Measurements from ENCODE around the gene CACNA1D. TPM values are rescaled to one million over a fixed set of nuclear protein-coding genes. Genes with fewer than 3 reads are reported as not detected.

The CACNA1D gene
- total and polyA plus RNA-seq, 9 of the 15 experiments (the other 6 are each of a cell fraction or from before 2014, with no cell fraction given), result 0.29 TPM; not detected in 8

- ATAC-seq, result no peak
- Histone ChIP-seq H4K20me1 (replicated peaks; ENCODE audit: control insufficient read depth, insufficient read depth, low read length) (no peaks in the 10 kb centered on the region), H3K4me2 (ENCODE audit: insufficient read depth, low read length) (no peak overlapping the region), H3K9me1 (ENCODE audit: control insufficient read depth, insufficient read depth, low read length) (no peaks in the 10 kb centered on the region), H2AFZ (ENCODE audit: low read depth, low read length) (no peak overlapping the region), H3K9me3 (replicated peaks; ENCODE audit: control insufficient read depth, insufficient read depth, low read depth, low read length) (no peaks in the 10 kb centered on the region), H3K27me3 (ENCODE audit: control insufficient read depth in 2 of 2, insufficient read depth in 2 of 2, low read length in 2 of 2) (peaks cover 2 to 14% of the 10 kb centered on the region in 2 experiments; a peak in 4 of 5 replicates), H3K4me3 (no peak overlapping the region), H3K79me2 (ENCODE audit: control insufficient read depth, insufficient read depth, low read length) (no peaks in the 10 kb centered on the region), H3K9ac (ENCODE audit: insufficient read depth in 1 of 2, low read depth in 2 of 2, low read length in 2 of 2) (no peak overlapping the region), H3K27ac (ENCODE audit: extremely low read depth, low read depth, low read length) (no peak overlapping the region), H3K4me1 (replicated peaks in 1 of 2; ENCODE audit: control insufficient read depth in 2 of 2, insufficient read depth in 2 of 2, low read length in 2 of 2) (peaks cover 0 to 15% of the 10 kb centered on the region in 2 experiments; a peak in 1 of 5 replicates), H3K36me3 (ENCODE audit: control insufficient read depth, insufficient read depth, low read length) (no peaks in the 10 kb centered on the region)
- CTCF ChIA-PET (ENCODE audit: low intra/inter-chr PET ratio), result no interaction called here
- in situ Hi-C loops (cut with MboI) (no loop called here), intact Hi-C loops (cut with micrococcal nuclease) (no loop called here)
- BruUV-seq (replicated peaks), result no TSS peak
- POLR2A ChIA-PET, result interaction anchor here (0.6 kb wide), 1 partner anchor 359 kb away, joined by 3 read pairs; no protein-coding TSS in a partner anchor
- FAIRE-seq, result no peak
- peak; percentile 90 for TF ChIP-seq SPI1 (IDR thresholded peaks at IDR 0.05; ENCODE audit: borderline replicate concordance, low read depth, low read length)
- TF ChIP-seq NR4A1 (CRISPR knock-in tag; IDR thresholded peaks at IDR 0.05), result no peak
- TF ChIP-seq NR4A1 (tag; IDR thresholded peaks at IDR 0.05), result no peak
- 0% methylated on average over 3 of the region's 5 CpGs for WGBS (ENCODE audit: insufficient coverage, low coverage, missing lambda C conversion rate)
- no peak for DNase-seq (ENCODE audit: extremely low read depth in 1 of 4, low spot score in 3 of 4)
Measured at GRCh38 chr3:53496984-53497383, 2.6 kb downstream of the CACNA1D start.

- CTCF ChIA-PET (ENCODE audit: low intra/inter-chr PET ratio), result no interaction called here
Measured at GRCh38 chr3:53498806-53499641, 4.6 kb downstream of the CACNA1D start.

More at GRCh38 chr3:53498806-53499641, 4.6 kb downstream of the CACNA1D start:
- H2AFZ ChIP-seq (ENCODE audit: low read depth, low read length), result no peak overlapping the region
- no peaks in the 10 kb centered on the region for H3K9me3 ChIP-seq (replicated peaks; ENCODE audit: control insufficient read depth, insufficient read depth, low read depth, low read length)
- H4K20me1 ChIP-seq (replicated peaks; ENCODE audit: control insufficient read depth, insufficient read depth, low read length), result no peaks in the 10 kb centered on the region; the same call in 1 of the 2 replicates
- BruUV-seq (replicated peaks), result no TSS peak
- H3K36me3 ChIP-seq (ENCODE audit: control insufficient read depth, insufficient read depth, low read length), result no peaks in the 10 kb centered on the region
- peak; percentile 9 to 41 (median 22) for DNase-seq (ENCODE audit: extremely low read depth in 1 of 4, low spot score in 3 of 4)
- TF ChIP-seq GABPA (tag; conservative IDR thresholded peaks at IDR 0.05; ENCODE audit: low read depth) (no peak), NR2C1 (IDR thresholded peaks at IDR 0.05) (peak; percentile 84), NR2C1 (tag; IDR thresholded peaks at IDR 0.05) (peak; percentile 88), SOX6 (IDR thresholded peaks at IDR 0.05) (0 out of 2 replicates have a peak, but pooled peaks have one; percentile 30), NR2C2 (CRISPR knock-in tag; IDR thresholded peaks at IDR 0.05) (no peak), NR2C2 (tag; IDR thresholded peaks at IDR 0.05) (peak; percentile 66; the same call in 1 of the 2 replicates), CTCF (IDR thresholded peaks at IDR 0.05 in 2 of 3, conservative IDR thresholded peaks at IDR 0.05 in 1 of 3; ENCODE audit: insufficient read depth in 2 of 3, low read depth in 1 of 3, low read length in 3 of 3) (0 out of 6 replicates have a peak, but pooled peaks of 1 of the 3 experiments have one; percentile 9), ELF2 (CRISPR knock-in tag; IDR thresholded peaks at IDR 0.05) (no peak)
- in situ Hi-C loops (cut with MboI), result no loop called here
- ATAC-seq, result peak; percentile 65; the same call in 2 of the 3 replicates
- no peak overlapping the region for H3K9ac ChIP-seq (ENCODE audit: insufficient read depth in 1 of 2, low read depth in 2 of 2, low read length in 2 of 2)
- H3K79me2 ChIP-seq (ENCODE audit: control insufficient read depth, insufficient read depth, low read length), result no peaks in the 10 kb centered on the region
- peaks cover 0 to 14% of the 10 kb centered on the region in 2 experiments; a peak in 3 of 5 replicates for H3K27me3 ChIP-seq (ENCODE audit: control insufficient read depth in 2 of 2, insufficient read depth in 2 of 2, low read length in 2 of 2)
- H3K4me2 ChIP-seq (ENCODE audit: insufficient read depth, low read length), result no peak overlapping the region
- WGBS (ENCODE audit: insufficient coverage, low coverage, missing lambda C conversion rate), result 13% methylated on average over 8 of the region's 8 CpGs
- no peak for FAIRE-seq
- H3K27ac ChIP-seq (ENCODE audit: extremely low read depth, low read depth, low read length), result no peak overlapping the region
- POLR2A ChIA-PET, result interaction anchor here (0.8 to 1.6 kb wide), 2 partner anchors 14 to 198 kb away, joined by 3 to 5 read pairs; no protein-coding TSS in a partner anchor
- intact Hi-C loops (cut with micrococcal nuclease), result no loop called here
- no peak overlapping the region for H3K4me3 ChIP-seq
- peaks cover 0 to 12% of the 10 kb centered on the region in 2 experiments; a peak in 1 of 5 replicates for H3K4me1 ChIP-seq (replicated peaks in 1 of 2; ENCODE audit: control insufficient read depth in 2 of 2, insufficient read depth in 2 of 2, low read length in 2 of 2)
- no peaks in the 10 kb centered on the region for H3K9me1 ChIP-seq (ENCODE audit: control insufficient read depth, insufficient read depth, low read length)

All from K562 (cell line).